CD1c-positive myeloid dendritic cell (primary cell): ENCODE data around the gene ATF3.
A peak's percentile ranks its signal among the peaks of the same experiment; 100 is the strongest.

Experiments
- DNase-seq: peaks from one replicate; pipeline ENCODE4 v3.0.0-alpha.2; 2016; ENCODE audit errors: extremely low spot score

The ATF3 gene

DNA sequence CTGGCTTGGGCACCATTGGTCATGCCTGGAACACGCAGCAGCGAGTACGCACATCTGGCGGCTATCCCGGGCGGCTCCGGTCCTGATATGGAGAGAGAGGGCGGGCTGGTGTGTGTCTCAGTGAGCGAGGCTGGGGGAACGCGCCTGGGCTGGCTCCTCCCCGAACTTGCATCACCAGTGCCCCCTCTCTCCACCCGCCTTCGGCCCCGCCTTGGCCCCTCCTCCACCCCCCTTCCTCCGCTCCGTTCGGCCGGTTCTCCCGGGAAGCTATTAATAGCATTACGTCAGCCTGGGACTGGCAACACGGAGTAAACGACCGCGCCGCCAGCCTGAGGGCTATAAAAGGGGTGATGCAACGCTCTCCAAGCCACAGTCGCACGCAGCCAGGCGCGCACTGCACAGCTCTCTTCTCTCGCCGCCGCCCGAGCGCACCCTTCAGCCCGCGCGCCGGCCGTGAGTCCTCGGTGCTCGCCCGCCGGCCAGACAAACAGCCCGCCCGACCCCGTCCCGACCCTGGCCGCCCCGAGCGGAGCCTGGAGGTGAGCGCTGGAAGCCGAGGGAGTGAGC is at the start of gene ATF3:
Gene ATF3, plus strand, starts transcription at position 370 of the 567 bp plus-strand sequence. CDS start 6,261 bp downstream, outside the sequence.
- DNase-seq, result peak; percentile 98

- no peak for DNase-seq
Measured at GRCh38 chr1:212559929-212560328, 48.6 kb upstream of the ATF3 start.

GRCh38 chr1:212560933-212561460 is 47.6 kb upstream of the ATF3 start:
- DNase-seq, result no peak

DNA sequence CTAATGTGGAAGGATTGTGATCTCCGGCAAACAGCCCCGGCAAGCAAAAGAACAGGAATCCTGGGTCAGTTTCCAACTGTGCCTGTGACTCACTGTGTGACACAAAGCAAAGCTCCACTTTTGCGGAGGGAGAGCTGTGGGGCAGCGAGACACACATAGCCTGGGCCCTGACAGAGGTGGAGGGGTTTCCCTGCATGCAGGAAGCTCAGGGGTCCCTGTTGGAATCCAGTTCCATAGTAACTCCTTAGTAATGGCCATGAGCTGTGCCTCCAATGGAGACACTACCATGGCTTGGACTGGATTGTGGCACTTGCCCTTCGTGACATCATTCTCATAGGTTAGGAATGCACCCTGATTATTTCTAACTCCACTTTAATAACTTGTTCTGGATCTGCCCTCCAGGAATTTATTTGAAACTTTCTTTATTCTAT is 47.0 kb upstream of the ATF3 start:
- DNase-seq, result no peak

GRCh38 chr1:212562771-212563170 is 45.8 kb upstream of the ATF3 start:
- no peak for DNase-seq

DNA sequence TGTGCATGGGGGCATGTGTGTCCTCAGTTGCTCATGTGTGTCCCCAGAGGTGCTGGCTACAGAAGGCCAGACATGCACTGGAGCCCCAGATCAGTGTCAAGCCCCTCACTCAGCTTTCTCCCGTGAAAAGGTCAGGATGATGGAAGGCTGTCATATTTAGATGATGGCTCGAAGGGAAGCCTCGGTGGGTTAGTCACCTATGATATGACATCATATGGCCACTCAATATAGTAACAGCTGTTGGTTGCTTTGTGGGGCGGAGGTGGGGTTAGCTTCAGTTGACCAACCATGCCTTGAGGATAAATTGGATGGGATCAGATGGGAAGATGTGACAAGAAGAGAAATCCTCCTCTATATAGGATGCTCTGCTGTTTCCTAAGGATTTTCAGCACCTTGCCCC is 43.5 kb upstream of the ATF3 start:
- no peak for DNase-seq

DNA sequence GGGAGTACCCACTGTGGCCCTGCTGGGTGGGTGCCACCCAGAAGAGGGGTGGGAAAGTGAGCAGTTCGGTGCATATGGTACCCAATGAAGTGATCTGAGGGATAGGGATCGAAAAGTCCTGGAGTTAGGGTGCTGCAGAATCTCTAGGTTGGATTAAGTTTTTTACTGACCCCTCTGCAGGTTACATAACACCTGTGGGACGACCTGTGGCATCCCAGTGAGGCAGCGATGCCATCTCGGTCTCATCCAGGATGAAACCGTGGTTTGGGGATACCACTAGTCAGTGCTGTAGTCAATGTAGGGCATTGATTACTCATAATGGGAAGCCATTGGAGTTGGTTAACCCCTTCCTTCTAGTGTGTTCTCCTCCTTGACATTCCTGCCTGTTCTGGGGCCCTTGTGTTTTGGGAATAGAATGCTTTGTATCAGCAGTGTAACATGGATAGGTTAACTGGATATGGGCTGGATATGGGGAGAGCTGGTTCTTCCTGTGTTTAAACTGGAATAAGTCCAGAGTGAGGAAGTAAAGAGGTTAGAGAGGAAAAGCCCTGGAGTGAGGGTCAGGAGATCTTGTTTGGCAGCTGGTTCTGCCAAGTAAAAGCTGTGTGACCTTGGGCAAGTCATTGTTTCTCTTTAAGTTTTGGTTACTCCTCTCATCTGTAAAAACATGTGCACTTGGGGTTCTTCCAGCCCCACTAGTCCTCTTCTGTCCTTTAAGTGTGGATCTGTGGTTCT is 42.8 kb upstream of the ATF3 start:
- DNase-seq, result peak; percentile 29

- DNase-seq, result peak; percentile 88
Measured at GRCh38 chr1:212566522-212567479, 41.8 kb upstream of the ATF3 start.

GRCh38 chr1:212567638-212568037 is 40.9 kb upstream of the ATF3 start:
- DNase-seq, result no peak

GRCh38 chr1:212568978-212569537 is 39.5 kb upstream of the ATF3 start:
- DNase-seq, result no peak

DNA sequence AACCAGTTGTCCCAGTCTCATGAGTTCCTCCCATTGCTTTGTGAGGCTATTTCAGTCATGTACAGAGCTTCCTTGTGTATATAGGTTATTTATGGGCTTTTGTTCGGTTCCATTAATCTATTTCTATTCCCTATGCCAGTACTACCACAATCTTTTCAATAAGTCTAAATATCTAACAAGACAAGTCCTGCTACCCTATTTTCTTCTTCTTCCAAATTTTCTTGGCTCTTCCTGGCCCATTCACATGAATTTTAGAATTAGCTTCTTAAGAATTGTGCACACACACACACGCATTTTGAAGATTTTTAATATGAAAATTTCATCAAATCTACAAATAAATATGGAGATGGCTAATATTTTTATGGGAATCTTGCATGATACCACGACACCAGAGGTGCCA is 33.8 kb upstream of the ATF3 start:
- DNase-seq, result no peak

DNA sequence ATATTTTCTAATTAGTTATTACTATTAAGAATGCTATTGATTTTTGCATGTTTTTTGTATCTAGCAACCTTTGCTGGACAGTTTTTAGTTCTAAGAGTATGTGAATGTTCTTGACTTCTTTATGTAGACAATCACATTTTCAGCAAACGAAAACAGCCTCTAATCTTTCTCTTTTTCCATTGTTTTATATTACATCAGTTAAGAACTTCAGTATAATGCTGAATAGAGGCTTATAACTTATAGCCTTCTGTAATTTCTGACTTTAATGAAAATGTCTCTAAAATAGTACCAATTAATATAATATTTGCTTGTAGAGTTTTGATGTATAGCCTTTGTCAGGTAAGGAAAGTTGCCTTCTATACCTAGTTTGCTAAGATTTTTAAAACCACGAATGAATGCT is 33.2 kb upstream of the ATF3 start:
- DNase-seq, result no peak

DNA sequence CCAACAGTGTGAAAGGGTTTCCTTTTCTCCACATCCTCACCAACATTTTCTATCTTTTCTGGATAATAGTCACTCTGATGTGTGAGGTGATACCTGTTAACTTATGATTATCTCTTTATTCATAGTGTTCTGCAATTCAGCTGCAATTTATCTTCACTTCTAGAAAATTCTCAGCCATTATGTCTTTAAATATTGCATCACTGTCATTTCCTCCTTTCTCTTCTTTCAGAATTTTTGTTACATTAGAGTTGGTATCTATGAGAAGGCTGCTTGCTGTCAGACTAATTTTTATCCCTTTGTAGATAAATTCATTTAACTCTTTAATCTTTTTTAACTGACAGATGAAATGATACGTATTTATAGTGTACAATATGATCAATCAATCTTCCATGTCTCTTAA is 30.5 kb upstream of the ATF3 start:
- DNase-seq, result peak; percentile 56

DNA sequence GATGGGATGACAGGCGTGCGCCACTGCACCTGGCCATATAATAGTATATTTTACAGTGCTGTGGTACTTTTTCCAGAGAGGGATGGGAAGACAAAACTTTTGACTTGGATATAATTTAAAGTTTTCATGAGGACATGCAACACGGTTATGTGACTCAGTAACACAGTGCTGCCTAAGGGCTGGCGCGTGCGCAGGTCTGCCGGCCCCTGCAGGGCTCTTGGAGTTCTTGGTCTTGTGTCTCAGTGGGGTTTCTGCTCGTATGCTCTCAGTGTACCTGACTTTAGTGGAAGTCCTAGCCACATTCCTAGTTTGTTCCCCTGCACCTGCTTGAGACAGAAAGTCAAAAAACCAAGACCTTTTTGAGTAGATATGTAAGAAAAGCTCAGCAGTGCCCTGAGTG is 27.5 kb upstream of the ATF3 start:
- no peak for DNase-seq

- DNase-seq, result no peak
Measured at GRCh38 chr1:212582291-212582690, 26.3 kb upstream of the ATF3 start.

GRCh38 chr1:212582808-212583615 is 25.5 kb upstream of the ATF3 start:
- no peak for DNase-seq

DNA sequence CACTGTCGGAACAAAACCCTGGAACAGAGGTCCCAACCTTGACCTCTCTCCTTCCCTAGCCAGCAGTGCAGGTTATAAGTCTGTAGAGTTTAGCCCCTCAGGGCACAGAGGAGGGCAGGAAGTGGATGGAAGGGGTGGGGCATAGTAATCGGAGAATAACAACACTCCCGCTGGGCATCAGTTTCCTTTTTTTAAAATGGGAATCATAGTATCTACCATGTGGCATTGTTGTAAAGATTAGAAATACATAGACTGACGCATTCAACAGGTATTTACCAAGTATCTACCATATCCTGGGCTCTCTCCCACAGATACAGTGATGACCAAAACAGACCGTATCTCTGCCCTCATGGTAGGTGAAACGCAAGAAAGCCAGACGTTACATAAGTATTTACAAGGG is 24.9 kb upstream of the ATF3 start:
- no peak for DNase-seq

GRCh38 chr1:212584092-212584886 is 24.3 kb upstream of the ATF3 start:
- no peak for DNase-seq

DNA sequence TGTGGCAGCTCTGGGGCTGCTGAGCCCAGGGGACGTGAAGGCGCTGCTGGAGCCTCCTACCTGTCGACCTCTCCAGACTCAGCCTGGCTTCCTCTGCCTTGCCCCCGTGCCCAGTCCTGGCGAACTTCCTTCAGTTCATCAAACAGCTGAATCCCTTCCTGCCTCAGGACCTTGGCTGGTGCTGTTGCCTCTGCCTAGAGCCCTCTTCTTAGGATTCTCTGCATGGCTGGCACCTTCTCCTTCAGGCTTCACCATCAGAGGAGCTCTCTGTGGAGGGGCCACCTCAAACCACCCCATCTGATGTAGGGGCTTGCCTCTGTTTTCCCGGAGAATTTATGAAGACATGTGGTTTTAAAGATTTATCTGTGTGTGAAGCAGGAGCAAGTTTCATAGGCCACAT is 23.4 kb upstream of the ATF3 start:
- DNase-seq, result no peak
